Stimulated activated CD8-positive, alpha-beta memory T cell treated with anti-CD3 and anti-CD28 coated beads, Interleukin-2, amount 100 ng/mL, for 1 hour (primary cell): ENCODE measurements around the gene CLASP1.

Experiments used
- DNase-seq, 2 donors: peaks; one replicate each; pipeline ENCODE4 v3.0.0-alpha.2; 2020; ENCODE audit warnings: low read depth in 2 of 2

The CLASP1 gene

DNA sequence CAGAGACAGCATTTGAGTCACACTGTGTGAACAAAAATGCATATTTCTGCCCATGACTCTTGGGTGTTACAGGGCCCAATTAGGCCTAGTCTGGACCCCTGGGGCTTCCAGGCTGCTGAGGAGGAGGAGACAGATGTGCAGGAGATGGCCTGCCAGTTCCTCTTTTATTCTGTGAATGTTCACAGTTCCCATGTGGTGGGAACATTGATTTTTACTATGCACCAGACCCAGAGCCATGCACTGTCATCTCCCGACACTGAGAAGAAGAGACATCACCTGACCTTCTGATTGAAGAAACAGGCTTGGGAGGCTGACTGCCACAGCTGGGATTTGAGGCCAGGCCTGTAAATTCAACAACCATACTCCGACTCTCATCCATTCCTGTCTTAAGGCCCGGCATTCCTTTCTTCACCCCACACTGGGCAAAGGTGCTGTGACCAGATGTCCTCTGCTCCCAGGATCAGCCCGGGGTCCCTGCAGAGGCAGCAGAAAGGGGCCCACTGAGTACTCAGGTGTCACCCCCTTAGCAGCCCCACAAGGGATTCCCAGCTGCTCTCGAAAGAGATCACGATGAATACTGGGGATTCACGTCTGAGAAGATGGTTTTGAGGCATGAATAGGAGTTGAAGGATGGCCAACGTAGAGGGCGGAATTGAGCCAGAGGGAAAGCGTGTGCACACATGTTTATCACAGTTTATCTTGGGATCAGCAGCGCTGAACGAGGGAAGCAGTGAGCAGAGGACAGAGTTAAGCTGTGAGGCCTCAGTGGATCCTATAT, 360.6 kb downstream of the CLASP1 start:
- no peak for DNase-seq

DNA sequence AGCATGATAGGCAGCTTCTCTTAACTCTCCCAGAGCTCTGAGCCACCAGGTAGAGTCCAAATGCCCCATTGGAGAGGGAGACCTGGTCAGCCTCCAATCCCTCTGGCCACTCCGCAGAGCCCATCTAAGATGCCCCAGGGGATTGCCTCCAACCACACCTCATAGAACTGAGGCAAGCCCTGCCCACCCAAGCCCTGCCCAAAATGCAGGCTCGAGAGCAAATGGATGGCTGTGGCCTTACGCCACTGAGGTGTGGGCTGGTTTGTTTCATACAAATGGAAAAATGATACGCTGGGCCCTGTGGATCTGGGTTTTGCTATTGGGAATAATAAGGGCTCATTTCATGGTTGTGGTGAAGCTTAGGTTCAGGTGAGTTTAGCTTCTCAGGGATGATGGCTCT, 361.3 kb downstream of the CLASP1 start:
- DNase-seq = no peak
